ENCODE data around the gene DTHD1.

The DTHD1 gene

DNA sequence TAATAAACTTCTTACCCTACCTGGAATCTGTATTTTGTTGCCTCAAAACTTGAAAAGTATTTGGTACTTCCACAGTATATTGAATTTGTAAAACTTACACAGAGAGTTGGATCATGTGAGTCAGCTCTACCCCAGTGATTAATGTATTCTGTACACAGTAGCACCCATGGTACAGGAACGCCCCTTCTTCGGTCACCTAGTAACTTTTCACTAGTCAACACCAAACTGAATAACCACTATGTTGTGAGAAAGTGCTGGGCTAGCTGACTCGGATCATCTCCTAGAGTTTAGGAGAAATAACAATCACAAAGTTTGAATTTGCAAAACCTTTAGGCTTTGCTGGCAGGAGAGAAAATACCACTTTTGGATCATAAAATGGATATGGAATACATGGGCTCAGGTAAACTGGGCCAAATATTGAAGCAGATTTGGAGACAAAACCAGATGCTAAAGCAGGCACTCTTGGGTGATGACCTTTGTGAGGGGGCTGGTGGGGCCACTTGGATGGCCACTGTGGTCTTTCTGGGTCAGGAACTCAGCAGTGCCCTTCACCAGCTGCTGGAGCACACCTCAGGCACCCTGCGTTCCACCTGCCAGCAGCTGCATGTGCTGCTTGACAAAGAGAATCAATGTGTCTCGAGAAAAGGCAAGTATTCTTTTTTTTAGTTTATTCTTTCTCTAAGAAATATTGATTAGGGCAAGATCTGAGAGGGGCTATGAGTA lies at the start of gene DTHD1:
Gene DTHD1 (plus strand): TSS at position 233 of the 723 bp plus-strand sequence. CDS start 143 bp downstream, at position 376.
- no peak for DNase-seq

DNA sequence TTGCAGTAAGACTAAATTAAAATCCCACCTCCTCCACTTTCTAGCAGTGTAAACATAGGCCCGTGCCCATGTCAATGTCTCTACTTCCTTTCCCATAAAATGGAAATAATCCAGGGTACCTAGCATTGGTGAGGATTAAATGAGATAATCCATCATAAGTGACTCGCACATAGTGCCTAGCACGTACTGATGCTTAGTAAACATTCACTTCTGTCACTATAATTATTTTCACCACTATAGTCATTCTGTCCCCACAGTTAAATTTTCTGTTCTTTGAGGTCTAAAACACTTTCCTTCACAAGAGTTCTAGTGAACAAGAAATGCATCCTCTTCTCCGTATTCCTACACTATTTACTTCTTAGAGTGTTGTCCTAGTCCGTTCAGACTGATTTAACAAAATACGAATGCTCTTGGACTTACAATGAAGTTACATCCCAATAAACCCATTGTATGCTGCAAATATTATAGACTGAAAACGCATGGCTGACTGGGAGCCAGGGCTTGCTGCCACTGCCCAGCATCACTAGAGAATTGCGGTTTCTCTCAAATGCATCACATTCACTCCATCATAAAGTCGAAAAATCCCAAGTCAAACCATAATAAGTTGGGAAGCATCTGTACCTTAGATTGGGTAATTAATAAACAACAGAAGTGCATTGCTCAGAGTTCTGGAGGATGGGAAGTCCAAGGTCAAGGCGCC lies 47.7 kb upstream of the DTHD1 start:
- no peak for DNase-seq

DNA sequence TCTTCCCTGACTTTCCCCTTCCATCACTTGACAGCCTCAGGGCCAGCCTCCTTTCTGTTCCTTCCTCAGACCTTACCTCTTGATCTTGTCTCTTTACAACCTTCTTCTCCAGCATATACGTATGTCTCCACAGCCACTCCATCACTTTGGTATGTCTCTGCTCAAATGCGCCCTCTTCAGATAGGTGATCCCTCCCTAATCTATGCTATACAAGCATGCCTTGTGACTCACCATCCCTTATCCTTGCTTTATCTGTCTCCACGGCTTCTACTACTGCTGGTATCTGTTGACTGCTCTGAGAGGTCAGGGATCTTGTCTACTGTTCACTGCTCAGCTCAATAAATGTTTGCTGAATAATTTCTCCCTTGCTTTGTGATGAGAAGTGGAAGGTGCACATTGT lies 46.1 kb upstream of the DTHD1 start:
- no peak for DNase-seq

DNA sequence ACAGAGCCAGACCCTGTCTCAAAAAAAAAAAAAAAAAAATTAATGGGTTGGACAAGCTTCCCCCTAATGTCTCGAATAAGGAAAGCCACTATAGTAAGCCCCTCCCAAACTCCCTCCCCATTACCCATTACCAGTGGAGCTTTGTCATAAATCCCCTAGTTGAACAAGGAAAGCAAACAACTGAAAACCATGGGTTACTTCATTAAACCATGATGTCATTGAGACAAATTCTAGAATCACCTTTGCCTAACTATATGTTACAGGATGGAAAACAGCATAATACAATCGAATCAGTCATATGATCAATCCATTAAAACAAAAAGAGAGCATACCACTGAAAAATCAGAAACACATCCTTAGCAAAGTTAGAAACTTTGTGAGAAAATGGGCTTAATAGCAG lies 45.3 kb upstream of the DTHD1 start:
- no peak for DNase-seq

DNA sequence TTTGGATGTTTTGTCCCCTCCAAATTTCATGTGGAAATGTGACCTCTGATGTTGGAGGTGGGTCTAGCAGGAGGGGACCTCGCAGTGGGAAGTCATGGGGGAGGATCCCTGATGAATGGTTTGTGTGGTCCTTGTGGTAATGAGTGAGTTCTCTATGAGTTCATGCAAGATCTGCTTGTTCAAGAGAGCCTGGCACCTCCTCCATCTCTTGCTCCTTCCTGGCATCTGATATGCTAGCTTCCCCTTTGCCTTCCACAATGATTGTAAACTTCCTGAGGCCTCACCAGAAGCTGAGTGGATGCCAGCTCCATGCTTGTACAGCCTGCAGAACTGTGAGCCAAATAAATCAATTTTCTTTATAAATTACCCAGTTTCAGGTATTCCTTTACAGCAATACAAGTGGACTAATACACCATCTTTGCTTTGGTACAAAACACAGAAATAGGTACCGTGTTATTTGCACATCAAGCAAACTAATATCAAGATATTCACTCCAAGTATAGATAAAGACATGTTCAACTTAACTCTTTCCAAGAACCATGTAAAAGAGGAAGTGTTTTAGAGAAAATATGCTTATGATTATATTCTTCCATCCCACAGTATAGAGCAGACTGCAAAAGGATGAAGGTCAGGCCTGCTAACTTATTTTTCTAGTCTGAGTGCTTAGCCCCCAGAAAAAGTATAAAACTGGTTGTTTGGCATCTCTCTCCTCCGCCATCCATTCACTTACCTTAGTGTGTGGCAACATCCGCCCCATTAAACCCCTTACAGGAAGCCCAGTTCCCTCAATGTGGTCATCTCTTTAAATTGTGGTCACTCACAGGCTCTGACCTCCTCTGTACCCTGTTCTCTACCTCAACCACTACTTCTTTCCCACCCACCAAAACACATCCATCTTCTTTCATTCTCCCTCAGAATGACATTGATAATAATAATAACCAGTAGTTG lies 43.8 kb upstream of the DTHD1 start:
- peak in 1 of 2 experiments; percentile 15 for DNase-seq

DNA sequence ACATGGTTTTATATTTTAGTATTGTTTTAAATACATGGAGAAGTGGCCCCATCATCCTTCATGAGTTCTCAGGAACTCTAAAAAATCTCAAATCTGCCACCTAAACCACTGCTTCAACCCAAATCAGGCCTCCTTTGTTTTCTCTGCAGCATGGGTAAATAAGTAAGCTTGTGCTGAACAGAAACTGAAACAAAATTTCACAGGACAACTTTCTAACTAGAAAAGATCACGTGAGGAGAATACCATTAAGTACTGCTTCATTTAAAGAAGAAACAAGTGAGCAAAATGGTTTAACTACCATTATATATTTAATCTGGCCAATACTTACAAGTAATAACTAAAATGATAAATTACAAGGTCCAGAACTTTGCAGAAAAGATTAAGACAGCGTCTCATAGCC lies 39.6 kb upstream of the DTHD1 start:
- peak; percentile 49 for DNase-seq

DNA sequence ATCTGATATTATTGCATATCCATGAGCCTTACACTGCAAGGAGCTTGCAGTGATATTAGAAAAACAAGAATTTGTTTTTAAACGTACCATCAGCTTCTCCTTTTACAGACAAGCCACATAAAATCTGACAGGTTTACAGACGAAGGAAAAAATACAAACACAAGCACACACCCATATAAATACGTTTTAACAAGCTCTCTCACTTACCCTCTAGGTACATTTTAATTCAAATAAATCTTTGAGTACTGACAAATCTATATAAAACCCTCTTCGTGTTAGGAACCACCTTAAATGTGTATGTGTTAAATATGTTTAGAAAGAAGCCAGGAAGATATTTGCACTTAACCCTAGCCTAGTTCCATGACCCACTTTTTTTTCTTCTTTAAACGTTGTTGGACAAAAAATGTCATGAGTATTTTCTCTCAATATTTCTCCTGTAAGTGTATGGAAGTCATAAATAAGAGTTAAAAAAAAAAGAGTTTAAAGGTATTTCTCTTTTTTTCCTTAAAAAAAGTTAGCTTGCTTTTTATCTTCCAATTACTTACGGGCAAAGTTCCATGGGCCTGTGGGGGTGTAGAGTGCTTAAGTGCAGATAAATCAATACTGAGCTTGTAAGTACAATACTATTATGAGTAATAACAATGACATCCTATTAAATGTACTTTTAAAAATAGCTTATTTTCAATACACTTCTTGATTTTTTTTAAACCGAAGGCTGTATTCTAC lies 38.6 kb upstream of the DTHD1 start:
- DNase-seq, result peak in 1 of 2 experiments; percentile 27

DNA sequence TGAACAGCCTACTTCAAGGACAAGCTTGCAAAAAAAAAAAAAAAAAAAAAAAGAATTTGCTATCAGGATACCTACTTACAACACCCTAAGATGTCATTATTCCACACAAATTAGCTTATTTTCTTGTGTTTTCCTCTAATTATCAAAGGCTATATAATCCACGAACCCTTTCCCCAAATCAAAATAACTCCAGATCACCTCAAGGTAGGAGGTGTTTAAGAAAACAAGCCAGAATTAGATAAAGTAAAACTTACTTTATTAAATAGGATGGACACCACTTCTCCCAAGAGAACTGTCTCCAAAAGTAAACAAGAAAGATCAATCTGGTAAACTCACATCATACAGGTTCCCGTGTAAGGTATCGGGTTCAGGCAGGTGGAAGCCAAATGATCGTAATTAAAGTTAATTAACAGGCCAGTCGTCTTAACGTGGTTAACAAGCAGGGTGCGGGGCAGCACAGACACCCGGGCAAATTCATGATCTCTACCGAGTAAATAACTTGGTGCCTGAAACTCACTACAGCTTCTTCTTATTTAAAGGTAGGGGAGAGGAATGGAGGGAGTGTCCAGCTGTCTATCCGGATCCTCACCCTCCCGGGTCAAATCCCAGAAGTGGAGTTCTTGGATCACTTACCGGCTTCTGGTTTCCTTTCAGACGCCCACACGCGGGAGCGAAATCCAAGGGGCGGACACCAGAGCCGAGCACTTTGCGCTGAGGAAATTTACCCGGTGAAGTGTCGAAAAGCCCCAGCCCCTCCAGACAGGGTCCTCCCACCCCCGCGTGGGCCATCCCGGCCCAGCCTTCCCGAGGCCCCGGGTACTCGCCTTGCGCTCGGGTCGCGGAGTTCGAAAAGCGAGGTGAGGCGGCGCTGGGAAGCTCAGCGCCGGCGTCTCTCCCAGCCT lies 37.8 kb upstream of the DTHD1 start:
- peak; percentile 26 to 35 for DNase-seq

DNA sequence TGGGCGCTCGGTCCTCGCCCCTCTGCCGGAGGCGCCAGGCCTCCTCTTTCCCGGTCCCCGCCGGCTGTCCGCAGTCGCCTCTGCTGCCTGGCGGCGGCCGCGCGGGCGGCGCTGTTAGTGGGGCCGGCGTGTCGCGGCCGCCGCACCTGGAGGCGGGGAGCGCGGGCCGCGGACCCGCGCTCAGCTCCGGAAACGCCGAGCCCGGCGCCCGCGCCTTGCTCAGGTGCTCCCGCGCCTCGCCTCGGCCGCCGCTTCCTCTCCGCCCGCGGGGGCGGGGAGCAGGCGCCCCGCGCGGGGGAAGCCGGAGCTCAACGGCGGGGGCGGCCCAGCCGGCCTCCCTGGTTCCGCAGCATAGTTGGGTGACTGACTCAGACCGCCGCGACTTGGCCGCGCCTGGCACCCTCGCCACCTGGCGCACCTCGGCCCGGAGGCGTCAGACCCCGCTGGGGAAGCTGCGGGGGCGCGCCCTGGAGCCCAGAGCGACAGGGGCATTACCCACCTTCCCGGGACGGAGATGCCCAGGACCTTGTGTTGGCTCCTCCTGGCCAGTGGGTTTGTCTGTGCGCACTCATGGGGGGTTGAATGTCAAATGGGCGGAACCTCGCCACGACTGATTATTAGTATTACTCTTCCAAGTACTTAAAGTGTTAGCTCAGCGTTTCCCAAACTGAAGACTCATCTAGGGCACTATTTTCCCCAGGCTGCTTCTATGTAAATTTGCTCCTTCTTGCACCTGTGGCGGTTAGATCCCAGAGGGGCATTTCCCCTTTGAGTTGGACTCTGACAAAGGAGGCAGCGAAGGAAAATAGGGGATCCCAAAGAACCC lies 36.9 kb upstream of the DTHD1 start, which contains the start of gene ARAP2:
Gene ARAP2 (minus strand): TSS at position 258 of the 826 bp plus-strand sequence. CDS start 15,028 bp downstream, outside the sequence.
- peak; percentile 43 to 51 for DNase-seq

DNA sequence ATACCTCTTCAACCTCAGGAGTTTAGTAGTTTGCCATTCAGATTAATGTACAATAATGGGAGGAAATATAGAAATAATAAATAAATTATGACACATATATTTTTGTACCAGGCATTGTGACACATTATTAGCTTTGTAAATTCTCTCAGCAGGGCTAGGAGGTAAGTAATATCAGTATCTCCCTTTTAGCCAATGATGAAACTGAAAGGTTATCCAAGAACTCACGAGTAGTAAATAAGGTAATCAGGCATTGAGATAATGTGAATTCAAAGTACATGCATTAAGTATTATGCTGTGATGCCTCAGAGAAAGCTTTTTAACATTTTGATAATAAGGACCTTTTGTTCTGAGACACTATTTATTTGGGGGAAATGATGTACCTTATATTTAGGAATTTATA lies 31.8 kb upstream of the DTHD1 start:
- no peak for DNase-seq

DNA sequence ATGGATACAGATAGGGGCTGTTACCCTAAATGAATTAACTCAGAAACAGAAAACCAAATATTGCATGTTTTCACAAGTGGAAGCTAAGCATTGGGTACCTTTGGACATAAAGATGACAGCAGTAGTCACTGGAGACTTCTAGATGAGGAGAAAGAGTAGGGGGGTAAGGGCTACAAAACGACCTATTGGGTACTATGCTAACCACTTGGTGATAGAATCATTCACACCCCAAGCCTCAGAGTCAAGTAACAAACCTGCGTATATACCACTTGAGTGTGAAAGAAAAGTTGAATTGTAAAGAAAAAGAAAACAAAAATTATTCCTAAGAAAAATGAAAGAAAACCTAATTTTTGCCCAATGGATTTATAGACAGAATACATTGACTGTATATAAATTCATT lies 29.4 kb upstream of the DTHD1 start:
- DNase-seq, result no peak

DNA sequence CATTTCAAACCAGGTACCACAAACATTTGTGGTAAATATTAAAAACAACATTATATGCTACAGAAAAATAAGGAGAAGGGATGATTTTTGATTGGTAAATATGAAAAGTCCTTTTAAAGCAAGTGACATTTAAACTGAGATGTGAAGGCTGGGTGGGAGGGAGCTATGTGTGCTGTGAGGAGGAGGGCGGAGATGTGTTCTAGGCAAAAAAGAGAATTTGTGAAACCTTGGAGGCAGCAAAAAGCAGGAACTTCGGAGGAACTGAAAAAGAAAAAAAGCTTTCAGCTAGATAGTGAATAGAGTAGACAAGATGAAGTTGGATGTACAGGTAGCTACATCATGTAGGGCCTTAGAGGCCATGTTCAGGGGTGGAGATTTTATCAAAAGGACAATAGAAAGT lies 27.0 kb upstream of the DTHD1 start:
- DNase-seq, result no peak

DNA sequence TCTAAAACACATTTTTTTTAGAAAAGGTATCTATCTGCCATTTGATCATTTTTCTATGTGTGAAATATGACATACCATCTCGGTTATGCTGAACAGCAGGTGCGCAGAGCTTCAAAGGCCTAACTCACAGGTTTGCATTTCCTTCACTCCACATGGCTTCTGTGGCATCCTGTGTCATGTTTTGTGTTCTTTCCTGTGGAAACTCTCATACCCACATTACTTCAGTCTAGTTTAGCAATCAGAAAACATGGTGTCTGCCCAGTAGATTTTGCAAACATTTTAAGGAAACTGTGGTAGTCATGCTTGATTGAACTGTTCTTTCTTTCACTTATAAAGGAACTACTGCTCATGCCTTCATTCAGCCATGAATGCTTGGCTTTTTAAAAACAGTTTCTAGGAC lies 25.8 kb upstream of the DTHD1 start:
- DNase-seq, result peak; percentile 97

DNA sequence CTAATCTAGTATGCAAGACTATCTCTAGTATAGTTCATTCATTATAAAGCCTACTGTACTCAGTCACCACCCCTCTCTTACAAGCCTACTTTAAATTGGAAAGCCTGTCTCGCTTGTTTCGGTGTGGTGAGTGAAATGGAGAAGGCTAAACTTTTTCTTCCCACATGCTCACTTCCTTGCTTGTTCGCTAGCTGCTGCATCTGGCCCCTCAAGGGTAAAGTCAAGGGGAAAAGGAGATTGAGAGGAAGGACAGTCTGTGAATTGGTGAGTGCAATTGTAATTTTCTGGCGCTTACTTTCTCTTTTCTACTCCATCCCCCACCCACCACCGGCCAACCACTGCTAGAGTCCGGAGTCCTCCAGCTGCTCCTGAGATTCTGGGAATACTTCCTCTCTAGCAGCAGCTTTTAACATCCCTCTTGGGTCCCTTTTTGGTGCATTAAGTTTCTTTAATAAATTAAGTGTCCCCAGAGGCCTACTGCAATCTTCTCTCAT lies 25.0 kb upstream of the DTHD1 start:
- no peak for DNase-seq

DNA sequence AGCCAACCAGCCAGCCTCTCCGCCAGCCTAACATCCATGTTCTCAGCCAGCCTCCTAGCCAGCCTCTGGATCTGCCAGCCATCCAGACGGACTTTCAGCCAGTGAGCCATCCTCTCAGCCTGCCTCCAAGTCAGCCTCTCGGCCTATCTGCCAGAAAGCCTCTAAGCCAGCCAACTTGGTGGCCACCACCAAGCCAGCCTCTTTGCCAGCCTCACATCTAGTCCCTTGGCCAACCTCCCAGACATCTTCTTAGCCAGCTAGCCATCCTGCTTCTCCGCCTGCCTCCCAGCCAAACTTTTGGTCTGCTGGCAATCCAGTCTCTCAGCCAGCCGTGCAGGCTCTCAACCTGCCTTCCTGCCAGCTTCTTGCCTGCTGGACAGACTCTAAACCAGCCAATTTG lies 20.7 kb upstream of the DTHD1 start:
- DNase-seq, result no peak

DNA sequence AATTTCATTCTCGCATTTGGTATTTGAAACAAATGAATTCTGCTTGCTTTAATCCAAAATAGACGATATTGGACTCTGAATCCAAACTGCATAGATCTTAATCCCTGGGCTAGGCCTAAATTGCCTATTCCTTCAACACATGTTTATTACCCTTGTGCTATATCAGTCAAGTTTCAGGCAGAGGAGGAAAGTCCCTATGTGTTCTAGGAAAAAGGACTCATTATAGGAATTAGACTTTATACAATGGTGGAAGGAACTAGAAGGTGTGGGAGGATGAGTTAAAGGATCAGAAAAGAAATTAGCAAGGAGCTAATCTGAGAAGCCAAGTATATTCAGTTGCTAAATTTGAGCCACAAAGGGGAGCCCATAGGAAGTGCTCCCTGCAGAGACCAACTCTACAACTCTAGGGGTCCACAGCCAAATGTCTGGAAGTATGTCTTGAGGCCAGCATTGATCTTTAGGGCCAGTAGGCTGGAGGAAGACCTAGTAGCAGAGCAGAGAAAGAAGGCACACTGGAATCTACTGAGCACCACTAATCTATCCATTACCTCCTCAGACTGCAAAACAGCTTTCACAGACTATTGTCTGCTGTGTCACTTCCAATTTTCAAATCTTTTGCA lies 17.1 kb upstream of the DTHD1 start:
- no peak for DNase-seq

DNA sequence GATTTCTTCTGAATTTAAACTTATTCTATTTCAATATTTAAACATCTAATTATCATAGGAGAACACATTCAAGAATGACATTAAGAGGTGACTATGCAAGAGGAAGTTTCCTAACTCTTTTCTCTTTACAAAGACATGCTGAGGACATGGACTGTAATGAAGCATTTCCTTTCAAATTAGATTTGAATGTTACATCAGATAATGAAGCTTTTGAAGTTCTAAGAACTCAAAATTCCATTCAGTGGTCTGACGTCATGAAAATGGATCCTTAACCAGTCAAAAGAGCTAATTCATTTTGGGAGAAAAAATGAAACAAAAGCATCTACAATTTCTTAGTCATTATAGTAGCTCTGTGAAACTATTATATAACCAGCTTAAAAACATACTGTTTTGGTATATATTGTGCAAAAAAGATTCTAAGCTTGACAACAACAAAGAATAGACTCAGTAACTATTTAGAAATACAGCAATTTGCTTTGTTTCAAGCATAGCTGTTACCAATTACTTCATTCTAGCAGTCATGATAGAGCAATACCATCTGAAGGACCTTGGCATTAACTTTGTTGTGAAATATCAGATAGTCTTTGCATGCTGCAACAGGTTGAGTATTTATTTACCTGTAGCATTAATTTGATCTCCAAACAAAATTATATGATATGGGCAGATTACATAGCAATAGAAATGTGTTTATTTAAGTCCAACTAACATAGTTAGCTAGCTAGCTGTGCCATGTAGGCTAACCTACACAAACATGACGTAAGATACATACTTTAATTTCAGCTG lies 13.7 kb upstream of the DTHD1 start:
- DNase-seq, result peak; percentile 76 to 80

DNA sequence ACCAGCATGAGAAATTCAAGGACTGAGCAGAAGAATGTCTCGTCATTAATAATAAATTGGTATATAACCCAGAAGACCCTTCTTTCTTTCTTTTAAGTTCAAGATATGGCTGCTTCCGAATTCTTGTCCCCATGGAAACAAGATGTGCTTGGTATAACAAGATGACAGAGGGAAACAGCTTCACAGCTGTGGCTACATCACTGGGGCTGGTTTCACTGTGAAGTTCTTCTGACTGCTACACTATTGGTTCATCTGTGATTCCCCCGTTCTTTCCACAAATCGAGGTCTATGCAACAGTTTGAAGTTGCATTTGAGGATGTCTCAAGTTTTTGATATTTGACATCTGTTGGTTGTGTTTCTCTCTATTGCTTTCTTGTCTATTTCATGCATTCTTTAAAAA lies 12.3 kb upstream of the DTHD1 start:
- no peak for DNase-seq

Measured in AML-193 (cell line).